ENCODE data around the gene S100Z.
"Not testable (repeated sequence)": the region's sequence is repeated elsewhere in the genome, so short reads cannot be mapped to it uniquely, and the experiment has no call there.

S100Z gene

GRCh38 chr5:76816110-76816831 lies 33.5 kb upstream of the S100Z start:
- H3K4me3 ChIP-seq (ENCODE audit: low read depth, low read length) = no peak overlapping the region
- no peak for DNase-seq (ENCODE audit: low read depth)
- no peak for TF ChIP-seq CTCF (IDR thresholded peaks at IDR 0.05; ENCODE audit: low read depth, low read length, missing control alignments)

- H3K4me3 ChIP-seq (ENCODE audit: low read depth, low read length) = peak within 1 kb of the TSS; percentile 58
- TF ChIP-seq CTCF (IDR thresholded peaks at IDR 0.05; ENCODE audit: low read depth, low read length, missing control alignments) = no peak
- DNase-seq (ENCODE audit: low read depth) = no peak
Observed at GRCh38 chr5:76818844-76819831, 30.7 kb upstream of the S100Z start, which contains the start of gene F2RL1. TSS of gene F2RL1 (plus strand) at chr5:76819030. CDS start at chr5:76819183, 153 bp downstream.

- DNase-seq (ENCODE audit: low read depth) = no peak
- H3K4me3 ChIP-seq (ENCODE audit: low read depth, low read length) = no peak overlapping the region
- no peak for TF ChIP-seq CTCF (IDR thresholded peaks at IDR 0.05; ENCODE audit: low read depth, low read length, missing control alignments)
Observed at GRCh38 chr5:76819851-76820525, 29.8 kb upstream of the S100Z start.

- no peak for DNase-seq (ENCODE audit: low read depth)
- TF ChIP-seq CTCF (IDR thresholded peaks at IDR 0.05; ENCODE audit: low read depth, low read length, missing control alignments) = no peak
- H3K4me3 ChIP-seq (ENCODE audit: low read depth, low read length) = no peak overlapping the region
Observed at GRCh38 chr5:76820526-76820890, 29.3 kb upstream of the S100Z start.

GRCh38 chr5:76821136-76821535 lies 28.7 kb upstream of the S100Z start:
- H3K4me3 ChIP-seq (ENCODE audit: low read depth, low read length) = no peak overlapping the region
- no peak for TF ChIP-seq CTCF (IDR thresholded peaks at IDR 0.05; ENCODE audit: low read depth, low read length, missing control alignments)
- no peak for DNase-seq (ENCODE audit: low read depth)

GRCh38 chr5:76822105-76822731 lies 27.6 kb upstream of the S100Z start:
- H3K4me3 ChIP-seq (ENCODE audit: low read depth, low read length); DNase-seq (ENCODE audit: low read depth): not testable (repeated sequence)

- not testable (repeated sequence) for H3K4me3 ChIP-seq (ENCODE audit: low read depth, low read length); DNase-seq (ENCODE audit: low read depth)
Observed at GRCh38 chr5:76826416-76826815, 23.4 kb upstream of the S100Z start.

All from GM12864 (cell line).